CD4-positive, alpha-beta memory T cell (primary cell): Measurements from ENCODE around the gene CPD. TPM values are rescaled to one million over a fixed set of nuclear protein-coding genes. Genes with fewer than 3 reads are reported as not detected.

Source experiments
- CTCF ChIA-PET: fragments of 350-600 bp; sonication (Branson Sonifier 250); formaldehyde crosslinking; loops from one replicate; lab custom pipeline; 2021; ENCODE audit warnings: inconsistent platforms; ENCODE audit not compliant: partially characterized antibody; lab: Charles Lee
- POLR2A ChIA-PET: fragments of 350-600 bp; sonication (Branson Sonifier 250); formaldehyde crosslinking; loops from one replicate; lab custom pipeline; 2021; ENCODE audit not compliant: partially characterized antibody; lab: Charles Lee
- DNase-seq, 5 donors: peaks; one replicate each; pipeline versions ENCODE4 v3.0.0 to v3.0.0-alpha.2; 2020 to 2022; ENCODE audit warnings: mixed read lengths in 1 of 5
- H3K27ac ChIP-seq: one replicate; pipeline ENCODE4 v1.7.0; 2013; ENCODE audit warnings: low read depth, low read length
- H3K27me3 ChIP-seq: 2 replicates; pipeline ENCODE4 v1.7.0; 2013; ENCODE audit warnings: mild to moderate bottlenecking, low read length, moderate library complexity; ENCODE audit not compliant: insufficient read depth
- H3K36me3 ChIP-seq: 2 replicates; pipeline ENCODE4 v1.7.0; 2013; ENCODE audit warnings: mild to moderate bottlenecking, low read length, moderate library complexity; ENCODE audit not compliant: insufficient read depth
- H3K4me1 ChIP-seq: 2 replicates; pipeline ENCODE4 v1.7.0; 2013; ENCODE audit warnings: mild to moderate bottlenecking, low read length, moderate library complexity; ENCODE audit not compliant: insufficient read depth
- H3K4me3 ChIP-seq, 2 donors: one replicate each; pipeline ENCODE4 v1.7.0; 2013; ENCODE audit warnings: low read length in 2 of 2, mild to moderate bottlenecking in 1 of 2
- H3K9me3 ChIP-seq, 2 donors: one replicate each; pipeline ENCODE4 v1.7.0; 2013; ENCODE audit warnings: low read length in 2 of 2, control low read depth in 1 of 2; ENCODE audit not compliant: control insufficient read depth in 1 of 2
- H3K27ac Mint-ChIP-seq, 7 donors: one replicate each; pipeline ENCODE4 v1.8.0; 2020 to 2021; ENCODE audit warnings: mixed read lengths in 7 of 7, mild to moderate bottlenecking in 6 of 7, inconsistent platforms in 3 of 7, moderate library complexity in 3 of 7
- H3K27me3 Mint-ChIP-seq, 2 donors: one replicate each; pipeline ENCODE4 v1.8.0; 2020 to 2021; ENCODE audit warnings: mixed read lengths in 2 of 2
- H3K36me3 Mint-ChIP-seq, 2 donors: one replicate each; pipeline ENCODE4 v1.8.0; 2020 to 2021; ENCODE audit warnings: mixed read lengths in 2 of 2, inconsistent platforms in 1 of 2, mild to moderate bottlenecking in 1 of 2
- H3K4me1 Mint-ChIP-seq, 4 donors: one replicate each; pipeline ENCODE4 v1.8.0; 2020 to 2021; ENCODE audit warnings: mixed read lengths in 4 of 4, mild to moderate bottlenecking in 1 of 4
- H3K4me3 Mint-ChIP-seq, 8 donors: one replicate each; pipeline ENCODE4 v1.8.0; 2020 to 2021; ENCODE audit warnings: mixed read lengths in 8 of 8, mild to moderate bottlenecking in 7 of 8, moderate library complexity in 6 of 8, inconsistent platforms in 3 of 8
- H3K9me3 Mint-ChIP-seq, 8 donors: one replicate each; pipeline ENCODE4 v1.8.0; 2020 to 2021; ENCODE audit warnings: mixed read lengths in 8 of 8, mild to moderate bottlenecking in 5 of 8, inconsistent platforms in 3 of 8, moderate library complexity in 1 of 8
- intact Hi-C: fragments of 100-400 bp; cut with micrococcal nuclease; formaldehyde crosslinking; loops from one replicate; pipeline ENCODE4 v1.15.1; 2023
- polyA plus RNA-seq, 2 donors: library from polyadenylated mRNA; unstranded; fragments of 300-500 nt; fragmentation: Illumina TruSeq; gene quantifications; one replicate each; pipeline ENCODE4 v1.2.3, GENCODE V29; 2021
- total RNA-seq, 2 experiments: library from RNA; stranded (reverse); gene quantifications; one replicate each; pipeline ENCODE4 v1.2.3, GENCODE V29; 2021

Gene CPD
- total and polyA plus RNA-seq, 4 experiments from 2014 or later, result 15.6 to 24.6 (median 20.7) TPM

DNA sequence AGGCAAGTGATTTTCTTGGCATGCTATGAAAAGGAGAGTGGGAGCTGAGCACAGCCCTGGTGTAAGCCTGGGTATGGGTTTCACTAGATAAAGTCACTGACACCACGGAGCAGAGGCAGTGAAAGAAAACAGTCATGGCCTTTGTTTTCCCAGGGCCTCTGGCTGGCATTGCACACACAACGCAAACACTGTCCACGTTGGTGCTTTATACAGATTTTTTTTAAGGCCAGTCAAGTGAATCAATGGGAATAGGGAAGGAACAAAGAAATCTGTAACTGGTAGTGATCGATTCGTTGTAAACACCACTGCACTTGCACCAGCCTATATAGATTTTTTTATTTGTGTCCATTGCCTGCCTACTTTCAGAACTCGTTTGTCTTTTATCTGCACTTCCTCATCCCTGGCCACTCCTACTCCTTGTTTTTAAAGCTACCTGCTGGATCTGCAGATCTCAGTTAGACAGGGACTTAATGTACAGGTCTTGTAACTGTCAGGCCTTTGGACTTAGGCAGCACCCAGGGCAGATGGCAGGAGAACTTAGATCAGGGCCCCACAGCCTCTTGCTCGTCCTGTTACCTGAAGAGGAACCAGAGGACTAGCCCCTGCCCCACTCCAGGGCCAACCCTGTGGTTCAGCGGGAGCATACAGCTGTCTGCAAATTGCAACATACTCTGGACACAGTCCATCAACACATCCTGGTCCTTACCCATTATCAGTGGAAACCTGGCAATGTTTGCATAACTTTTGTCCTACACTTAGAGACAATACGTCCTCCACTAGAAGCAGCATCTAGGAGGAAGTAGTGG, 34.2 kb upstream of the CPD start:
- Mint-ChIP-seq H3K4me3 (no peak overlapping the region), H3K27me3 (no peaks in the 10 kb centered on the region), H3K4me1 (peaks cover 6 to 9% (median 7%) of the 10 kb centered on the region in 4 donors), H3K36me3 (no peaks in the 10 kb centered on the region), H3K27ac (peak overlapping the region in 1 of 7 donors; percentile 4), H3K9me3 (no peaks in the 10 kb centered on the region)
- no peaks in the 10 kb centered on the region for H3K9me3 ChIP-seq
- H3K36me3 ChIP-seq, result no peaks in the 10 kb centered on the region
- intact Hi-C loops, result loop anchor here (5.0 kb wide), 1 partner anchor 133 kb away; the partner anchor contains the start of gene GOSR1
- peaks cover 9% of the 10 kb centered on the region for H3K4me1 ChIP-seq
- H3K27me3 ChIP-seq, result no peaks in the 10 kb centered on the region
- ChIA-PET CTCF (interaction anchor here (1.1 to 2.0 kb wide), 4 partner anchors 8 to 219 kb away, joined by 3 to 7 read pairs (median 5); partner anchors contain the start of gene GOSR1), POLR2A (interaction anchor here (0.8 kb wide), 1 partner anchor 21 kb away, joined by 3 read pairs; no protein-coding TSS in a partner anchor)
- no peak overlapping the region for H3K27ac ChIP-seq
- H3K4me3 ChIP-seq, result no peak overlapping the region
- DNase-seq, result no peak

DNA sequence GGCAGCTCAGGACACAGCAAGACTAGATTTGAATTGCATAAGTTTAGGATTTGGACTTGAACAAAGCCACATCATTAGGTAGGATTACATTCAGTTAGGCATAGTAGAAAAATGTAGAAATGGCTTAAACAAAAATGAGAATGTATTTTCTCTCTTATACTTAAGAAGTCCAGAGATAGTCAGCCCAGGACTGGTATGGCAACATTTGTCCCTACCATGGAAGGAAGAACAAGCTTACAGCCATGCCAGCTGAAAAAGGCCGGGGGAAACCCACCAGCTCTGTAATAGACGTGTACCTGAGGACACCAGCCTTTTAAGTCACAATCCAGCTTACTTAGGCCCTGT, 33.7 kb upstream of the CPD start:
- POLR2A ChIA-PET, result interaction anchor here (0.8 kb wide), 1 partner anchor 20 kb away, joined by 3 read pairs; no protein-coding TSS in a partner anchor
- peak overlapping the region in 1 of 7 donors; percentile 4 for H3K27ac Mint-ChIP-seq
- H3K36me3 Mint-ChIP-seq, result no peaks in the 10 kb centered on the region
- peaks cover 3 to 6% (median 4%) of the 10 kb centered on the region in 4 donors for H3K4me1 Mint-ChIP-seq
- Histone ChIP-seq H3K27me3 (no peaks in the 10 kb centered on the region), H3K36me3 (no peaks in the 10 kb centered on the region), H3K4me1 (peaks cover 5% of the 10 kb centered on the region), H3K9me3 (no peaks in the 10 kb centered on the region), H3K4me3 (no peak overlapping the region), H3K27ac (no peak overlapping the region)
- no peaks in the 10 kb centered on the region for H3K27me3 Mint-ChIP-seq
- CTCF ChIA-PET, result interaction anchor here (1.1 to 2.0 kb wide), 4 partner anchors 8 to 220 kb away, joined by 3 to 7 read pairs (median 5); partner anchors contain the start of gene GOSR1
- no peaks in the 10 kb centered on the region for H3K9me3 Mint-ChIP-seq
- DNase-seq, result no peak
- no peak overlapping the region for H3K4me3 Mint-ChIP-seq
- intact Hi-C loops, result no loop called here

DNA sequence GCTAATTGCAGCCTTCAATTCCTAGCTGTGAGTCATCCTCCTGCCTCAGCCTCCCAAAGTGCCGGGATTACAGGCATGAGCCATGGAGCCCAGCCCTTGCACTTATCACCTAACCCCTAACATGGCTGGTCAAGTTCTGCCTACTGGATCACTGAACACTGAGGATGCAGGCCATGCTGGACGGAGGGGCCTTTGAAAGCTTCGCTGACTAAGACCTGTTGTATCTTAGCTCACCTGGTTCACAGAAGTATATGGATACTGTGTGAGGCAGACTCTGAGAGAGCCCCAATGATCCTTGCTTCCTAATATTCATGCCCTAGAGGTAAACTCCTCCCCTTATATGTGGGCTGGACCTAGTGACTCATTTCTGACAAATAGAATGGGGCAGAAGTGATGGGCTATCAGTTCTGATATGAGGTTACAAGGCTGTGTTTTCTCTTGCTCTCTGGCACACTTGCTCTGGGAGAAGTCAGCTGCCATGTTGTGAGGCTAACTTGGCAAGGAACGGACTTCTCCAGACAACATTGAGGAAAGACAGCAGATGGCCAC, 33.1 kb upstream of the CPD start:
- intact Hi-C loops, result no loop called here
- Mint-ChIP-seq H3K27me3 (no peaks in the 10 kb centered on the region), H3K4me1 (peaks cover 0 to 3% (median under 1%) of the 10 kb centered on the region in 4 donors)

DNA sequence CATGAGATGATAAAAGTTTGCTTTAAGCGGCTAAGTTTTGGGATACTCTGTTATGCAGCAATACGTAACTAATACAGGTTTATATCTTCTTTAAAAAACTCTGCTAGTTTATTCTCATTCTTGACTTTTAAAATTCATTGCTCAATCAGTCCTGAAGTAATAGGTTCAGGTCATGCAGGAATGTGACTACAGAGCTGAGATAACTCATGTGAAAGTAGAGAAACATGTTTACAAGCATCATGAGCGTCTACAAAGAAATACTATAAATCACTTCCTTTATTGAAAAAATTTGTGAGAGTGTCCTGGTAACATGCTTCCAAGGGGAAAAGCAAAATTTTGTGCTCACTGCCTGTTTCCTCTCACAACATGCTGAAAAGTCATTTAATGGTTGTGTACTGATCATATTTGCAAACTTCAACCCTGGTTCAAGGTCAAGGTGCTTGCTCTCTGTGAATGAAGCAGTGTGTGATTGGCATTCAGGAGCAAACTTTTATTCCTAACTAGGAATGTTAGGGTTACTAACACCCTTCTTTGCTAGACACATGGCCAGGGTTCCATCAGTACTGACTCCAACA, 32.4 kb upstream of the CPD start:
- CTCF ChIA-PET, result interaction anchor here (2.0 to 2.1 kb wide), 2 partner anchors 10 to 221 kb away, joined by 7 to 9 read pairs; no protein-coding TSS in a partner anchor

More for the DNA sequence above, 33.1 kb upstream of the CPD start:
- H3K36me3 ChIP-seq, result no peaks in the 10 kb centered on the region
- Mint-ChIP-seq H3K36me3 (no peaks in the 10 kb centered on the region), H3K27ac (no peak overlapping the region), H3K9me3 (peaks cover 0 to under 1% (median 0%) of the 10 kb centered on the region in 8 donors), H3K4me3 (no peak overlapping the region)
- ChIA-PET CTCF (interaction anchor here (1.3 to 2.1 kb wide), 4 partner anchors 9 to 220 kb away, joined by 3 to 9 read pairs (median 7); no protein-coding TSS in a partner anchor), POLR2A (interaction anchor here (0.8 kb wide), 1 partner anchor 20 kb away, joined by 3 read pairs; no protein-coding TSS in a partner anchor)
- no peak overlapping the region for H3K27ac ChIP-seq
- no peak for DNase-seq
- H3K4me1 ChIP-seq, result no peaks in the 10 kb centered on the region
- H3K9me3 ChIP-seq, result no peaks in the 10 kb centered on the region
- H3K4me3 ChIP-seq, result no peak overlapping the region
- H3K27me3 ChIP-seq, result no peaks in the 10 kb centered on the region

DNA sequence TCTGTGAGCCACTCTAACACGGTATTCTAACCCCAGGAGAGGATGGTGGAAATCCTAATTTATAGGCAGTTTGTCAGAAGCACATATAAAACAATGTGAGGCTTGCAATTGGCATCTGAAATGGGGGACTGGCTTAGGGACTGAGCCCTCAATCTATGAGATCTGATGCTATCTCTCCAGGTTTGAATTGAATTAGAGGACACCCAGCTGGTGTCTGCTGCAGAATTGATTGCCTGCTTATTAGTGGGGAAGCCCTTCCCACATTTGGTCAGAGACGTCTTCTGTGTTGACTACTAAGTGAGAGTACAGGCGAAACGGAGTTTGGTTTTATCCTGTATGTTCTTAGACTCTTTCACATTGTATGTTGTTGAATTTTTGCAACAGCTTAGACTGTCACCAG, 31.2 kb upstream of the CPD start:
- Histone ChIP-seq H3K27ac (no peak overlapping the region), H3K4me3 (no peak overlapping the region), H3K4me1 (no peaks in the 10 kb centered on the region), H3K27me3 (no peaks in the 10 kb centered on the region), H3K36me3 (no peaks in the 10 kb centered on the region), H3K9me3 (no peaks in the 10 kb centered on the region)
- ChIA-PET POLR2A (no interaction called here), CTCF (interaction anchor here (1.4 to 2.1 kb wide), 2 partner anchors 11 to 243 kb away, joined by 4 to 9 read pairs; no protein-coding TSS in a partner anchor)
- no peak overlapping the region for H3K27ac Mint-ChIP-seq
- no peak overlapping the region for H3K4me3 Mint-ChIP-seq
- H3K4me1 Mint-ChIP-seq, result peaks cover 0 to 2% (median 0%) of the 10 kb centered on the region in 4 donors
- no peaks in the 10 kb centered on the region for H3K27me3 Mint-ChIP-seq
- H3K36me3 Mint-ChIP-seq, result no peaks in the 10 kb centered on the region
- no peak for DNase-seq
- intact Hi-C loops, result no loop called here
- peaks cover 0 to 1% (median 0%) of the 10 kb centered on the region in 8 donors for H3K9me3 Mint-ChIP-seq

More for the DNA sequence above, 32.4 kb upstream of the CPD start:
- H3K27ac ChIP-seq, result no peak overlapping the region
- no peak for DNase-seq
- POLR2A ChIA-PET, result no interaction called here
- no peak overlapping the region for H3K27ac Mint-ChIP-seq
- H3K36me3 ChIP-seq, result no peaks in the 10 kb centered on the region
- peaks cover 0 to 1% (median 0%) of the 10 kb centered on the region in 8 donors for H3K9me3 Mint-ChIP-seq
- H3K4me1 Mint-ChIP-seq, result peaks cover 0 to 3% (median under 1%) of the 10 kb centered on the region in 4 donors
- H3K27me3 ChIP-seq, result no peaks in the 10 kb centered on the region
- H3K9me3 ChIP-seq, result no peaks in the 10 kb centered on the region
- no peak overlapping the region for H3K4me3 Mint-ChIP-seq
- no peaks in the 10 kb centered on the region for H3K4me1 ChIP-seq
- intact Hi-C loops, result no loop called here
- H3K27me3 Mint-ChIP-seq, result no peaks in the 10 kb centered on the region
- H3K36me3 Mint-ChIP-seq, result no peaks in the 10 kb centered on the region
- no peak overlapping the region for H3K4me3 ChIP-seq

DNA sequence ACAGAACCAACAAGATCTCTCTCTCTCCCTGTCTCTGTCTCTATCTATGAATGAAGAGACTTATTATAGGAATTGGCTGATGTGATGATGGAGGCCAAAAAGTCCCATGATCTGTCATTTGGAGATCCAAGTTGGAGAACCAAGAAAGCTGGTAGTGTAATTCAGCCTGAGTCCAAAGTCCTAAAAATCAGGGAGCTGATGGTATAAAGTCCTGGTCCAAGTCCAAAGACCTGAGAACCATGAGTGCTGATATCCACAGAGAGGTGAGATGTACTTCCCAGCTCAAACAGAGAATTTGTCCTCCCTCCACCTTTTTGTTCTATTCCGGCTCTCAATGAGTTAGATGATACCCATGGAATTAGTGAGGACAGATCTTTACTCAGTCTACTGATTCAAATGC, 29.5 kb upstream of the CPD start:
- H3K27ac ChIP-seq, result no peak overlapping the region
- Mint-ChIP-seq H3K27ac (no peak overlapping the region), H3K4me1 (peaks cover 0 to 2% (median 0%) of the 10 kb centered on the region in 4 donors), H3K9me3 (peaks cover 0 to 1% (median 0%) of the 10 kb centered on the region in 8 donors), H3K4me3 (no peak overlapping the region), H3K36me3 (no peaks in the 10 kb centered on the region), H3K27me3 (no peaks in the 10 kb centered on the region)
- no peaks in the 10 kb centered on the region for H3K9me3 ChIP-seq
- intact Hi-C loops, result no loop called here
- H3K4me3 ChIP-seq, result no peak overlapping the region
- ChIA-PET POLR2A (interaction anchor here (1.0 kb wide), 1 partner anchor 14 kb away, joined by 3 read pairs; no protein-coding TSS in a partner anchor), CTCF (interaction anchor here (0.9 to 1.5 kb wide), 2 partner anchors 8 to 13 kb away, joined by 3 to 4 read pairs; no protein-coding TSS in a partner anchor)
- no peaks in the 10 kb centered on the region for H3K36me3 ChIP-seq
- H3K4me1 ChIP-seq, result no peaks in the 10 kb centered on the region
- no peaks in the 10 kb centered on the region for H3K27me3 ChIP-seq
- DNase-seq, result no peak
